HG02981 (cell line): ENCODE results near the gene POP7.
"Not testable (repeated sequence)": the region's sequence is repeated elsewhere in the genome, so short reads cannot be mapped to it uniquely, and the experiment has no call there.

Experiments
- ATAC-seq: cut with Tn5 transposase; IDR thresholded peaks from one replicate; pipeline ENCODE4 v1.9.1; 2021; ENCODE audit warnings: mild to moderate bottlenecking, moderate library complexity; ENCODE audit not compliant: unreplicated experiment

POP7 gene

DNA sequence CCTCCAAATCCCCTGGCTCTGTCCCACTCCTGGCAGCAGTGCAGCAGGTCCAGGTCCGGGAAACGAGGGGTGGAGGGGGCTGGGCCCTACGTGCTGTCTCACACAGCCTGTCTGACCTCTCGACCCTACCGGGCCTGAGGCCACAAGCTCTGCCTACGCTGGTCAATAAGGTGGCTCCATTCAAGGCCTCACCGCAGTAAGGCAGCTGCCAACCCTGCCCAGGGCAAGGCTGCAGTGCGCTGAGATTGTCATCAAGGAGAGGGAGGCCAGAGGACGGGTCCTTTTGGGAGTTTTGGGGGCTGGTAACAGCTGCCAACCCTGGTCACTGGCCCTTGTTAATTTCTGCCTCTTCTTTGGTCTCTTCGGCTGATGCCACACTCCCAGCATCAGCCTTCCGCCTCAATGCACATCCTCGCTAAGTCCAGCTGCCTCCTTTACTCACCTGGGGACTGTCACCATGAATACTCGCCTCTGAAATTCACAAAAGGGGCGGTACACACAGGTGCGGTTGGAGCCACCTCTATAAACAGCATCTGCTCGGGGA is 17.9 kb downstream of the POP7 start:
- ATAC-seq: no peak

DNA sequence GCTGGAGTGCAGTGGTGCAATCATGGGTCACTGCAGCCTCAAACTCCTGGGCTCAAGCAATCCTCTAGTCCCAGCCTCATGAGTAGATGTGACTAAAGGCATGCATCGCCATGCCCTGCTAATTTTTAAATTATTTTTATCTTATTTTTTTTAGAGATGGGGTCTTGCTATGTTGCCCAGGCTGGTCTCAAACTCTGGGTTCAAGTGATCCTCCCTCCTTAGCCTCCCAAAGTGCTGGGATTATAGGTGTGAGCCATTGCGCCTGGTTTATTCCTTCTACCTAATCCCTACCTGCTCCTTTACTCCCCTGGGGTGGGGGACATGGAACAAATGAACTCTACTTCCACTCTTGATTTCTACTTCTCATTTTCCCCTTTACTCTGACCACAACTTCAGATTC is 18.4 kb downstream of the POP7 start:
- ATAC-seq: not testable (repeated sequence)

DNA sequence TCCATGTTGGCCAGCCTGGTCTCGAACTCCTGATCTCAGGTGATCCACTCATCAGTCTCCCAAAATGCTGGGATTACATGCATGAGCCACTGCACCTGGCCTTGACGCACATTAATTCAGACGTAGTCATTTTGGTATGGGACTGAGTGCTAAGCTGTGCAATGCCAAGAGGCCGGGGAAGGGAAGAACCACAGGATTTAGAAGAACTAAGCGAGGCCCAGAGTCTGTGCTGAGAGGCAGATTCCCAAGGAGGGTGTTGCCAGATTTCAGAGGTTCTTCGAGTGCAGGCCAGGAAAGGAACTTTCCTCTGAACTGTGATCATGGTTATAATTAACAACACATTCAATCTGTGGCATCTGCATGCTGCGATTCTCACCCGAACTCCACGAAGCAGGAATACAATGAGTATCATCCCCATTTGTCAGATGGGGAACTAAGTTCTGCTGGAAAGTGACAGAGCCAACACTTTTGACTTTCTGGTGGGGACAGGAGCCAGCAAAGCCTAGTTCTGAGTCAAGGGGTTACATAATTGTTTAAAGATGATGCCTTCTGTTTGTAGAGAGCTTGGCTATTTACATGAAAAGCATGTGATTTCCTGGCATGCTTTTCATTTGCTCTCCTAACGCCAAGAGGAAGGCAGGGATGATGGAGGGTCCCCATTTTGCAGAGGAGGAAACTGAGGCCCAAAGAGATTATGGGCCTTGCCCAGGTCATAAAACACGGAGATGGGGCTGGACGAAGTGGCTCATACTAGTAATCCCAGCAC is 21.3 kb downstream of the POP7 start:
- ATAC-seq: no peak

DNA sequence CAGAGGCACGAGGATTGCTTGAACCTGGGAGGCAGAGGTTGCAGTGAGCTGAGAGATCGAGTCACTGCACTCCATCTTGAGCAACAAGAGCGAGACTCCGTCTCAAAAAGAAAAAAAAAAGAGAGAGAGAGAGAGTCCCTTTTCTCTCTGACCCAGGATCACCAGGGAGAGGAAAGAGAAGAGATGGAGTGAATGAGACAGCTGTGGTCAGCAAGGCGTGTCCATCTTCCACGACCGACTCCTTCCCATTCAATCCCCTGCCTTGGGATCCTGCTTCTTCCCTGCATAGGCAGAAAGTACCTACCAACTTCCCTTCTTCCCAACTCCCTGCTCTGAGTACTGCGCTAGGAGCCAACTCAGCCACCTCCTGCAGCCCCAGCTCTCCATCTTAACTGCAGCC is 22.3 kb downstream of the POP7 start:
- ATAC-seq: no peak

DNA sequence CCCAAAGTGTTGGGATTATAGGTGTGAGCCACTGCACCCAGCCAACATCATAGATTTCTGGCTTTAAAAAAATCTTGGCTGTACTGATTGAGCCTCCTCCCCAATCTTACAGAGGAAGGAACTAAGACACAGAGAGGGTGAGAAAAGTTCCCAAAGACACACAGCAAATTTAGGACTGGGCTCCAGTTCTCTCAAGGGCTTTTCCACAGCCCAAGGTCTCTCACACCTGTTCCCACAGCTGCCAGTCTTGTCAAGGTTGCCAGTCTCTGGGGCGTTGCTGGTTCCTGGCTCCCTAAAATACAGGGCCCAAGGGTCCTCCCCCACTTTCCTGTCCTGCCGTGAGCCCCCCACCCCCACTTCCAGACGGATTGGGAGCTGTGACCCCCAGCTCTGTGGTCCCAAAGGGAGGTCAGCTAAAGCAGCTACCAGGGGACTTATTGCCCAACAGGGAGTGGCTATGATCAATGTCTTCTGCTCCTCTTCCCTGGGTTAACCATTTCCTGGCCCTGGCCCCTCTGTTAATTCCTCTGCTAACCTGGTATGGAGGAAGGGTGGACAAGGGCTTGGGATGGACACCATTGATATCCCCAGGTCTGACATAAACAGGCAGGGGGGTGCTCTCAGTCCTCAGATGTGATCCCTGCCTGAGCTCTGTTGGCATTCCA is 24.3 kb downstream of the POP7 start:
- ATAC-seq: no peak

DNA sequence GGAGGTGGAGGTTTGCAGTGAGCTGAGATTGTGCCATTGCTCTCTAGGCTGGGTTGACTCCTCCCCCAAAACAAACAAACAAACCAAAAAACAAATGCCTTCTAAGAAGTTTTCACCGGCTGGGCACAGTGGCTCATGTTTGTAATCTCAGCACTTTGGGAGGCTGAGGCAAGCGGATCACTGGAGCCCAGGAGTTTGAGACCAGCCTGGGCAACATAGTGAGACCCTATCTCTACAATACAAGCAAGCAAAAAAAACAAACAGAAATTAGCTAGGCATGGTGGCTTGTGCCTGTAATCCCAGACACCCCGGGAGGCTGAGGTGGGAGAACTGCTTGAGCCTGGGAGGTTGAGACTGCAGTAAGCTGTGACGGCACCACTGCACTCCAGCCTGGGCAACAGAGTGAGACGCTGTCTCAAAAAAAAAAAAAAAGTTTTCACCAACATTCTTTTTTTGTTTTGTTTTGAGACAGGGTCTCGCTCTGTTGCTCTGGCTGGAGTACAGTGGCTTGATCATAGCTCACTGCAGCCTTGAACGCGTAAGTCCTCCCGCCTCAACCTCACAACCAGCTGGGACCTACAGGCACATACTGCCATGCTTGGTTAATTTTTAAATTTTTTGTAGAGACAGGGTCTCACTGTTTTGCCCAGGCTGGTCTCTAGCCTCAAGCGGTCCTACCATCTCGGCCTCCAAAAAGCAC is 26.2 kb downstream of the POP7 start:
- no peak for ATAC-seq

DNA sequence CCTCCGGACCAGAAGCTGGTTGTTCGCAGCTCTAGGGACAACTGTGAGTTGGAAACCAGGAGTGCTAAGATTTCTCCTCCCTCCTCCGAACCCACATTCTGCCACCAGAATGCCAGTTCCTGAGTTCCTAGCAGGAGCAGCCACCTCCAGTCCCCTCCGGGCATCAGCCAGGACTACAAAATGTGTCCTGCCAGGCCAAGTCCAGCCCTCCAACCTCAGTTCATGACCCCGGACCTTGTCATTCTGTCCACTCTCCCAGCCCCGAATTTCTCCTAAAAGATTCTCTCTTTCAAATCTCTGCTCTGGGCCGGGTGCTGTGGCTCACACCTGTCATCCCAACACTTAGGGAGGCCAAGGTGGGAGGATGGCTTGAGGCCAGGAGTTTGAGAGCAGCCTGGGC is 29.8 kb downstream of the POP7 start:
- ATAC-seq: no peak

DNA sequence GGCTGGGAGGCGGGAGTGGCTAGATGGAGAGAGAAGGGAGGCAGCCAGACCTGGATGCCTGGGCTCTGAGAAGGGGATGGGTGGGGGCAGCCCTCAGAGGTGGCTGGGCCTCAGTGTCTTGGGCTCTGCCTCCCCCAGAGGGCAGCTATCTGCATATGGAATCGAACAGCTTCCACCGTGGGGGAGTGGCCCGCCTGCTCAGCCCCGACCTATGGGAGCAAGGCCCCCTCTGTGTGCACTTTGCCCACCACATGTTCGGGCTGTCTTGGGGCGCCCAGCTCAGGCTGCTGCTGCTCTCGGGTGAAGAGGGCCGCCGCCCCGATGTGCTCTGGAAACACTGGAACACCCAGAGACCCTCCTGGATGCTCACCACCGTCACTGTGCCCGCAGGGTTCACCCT is 30.8 kb downstream of the POP7 start:
- ATAC-seq: no peak

DNA sequence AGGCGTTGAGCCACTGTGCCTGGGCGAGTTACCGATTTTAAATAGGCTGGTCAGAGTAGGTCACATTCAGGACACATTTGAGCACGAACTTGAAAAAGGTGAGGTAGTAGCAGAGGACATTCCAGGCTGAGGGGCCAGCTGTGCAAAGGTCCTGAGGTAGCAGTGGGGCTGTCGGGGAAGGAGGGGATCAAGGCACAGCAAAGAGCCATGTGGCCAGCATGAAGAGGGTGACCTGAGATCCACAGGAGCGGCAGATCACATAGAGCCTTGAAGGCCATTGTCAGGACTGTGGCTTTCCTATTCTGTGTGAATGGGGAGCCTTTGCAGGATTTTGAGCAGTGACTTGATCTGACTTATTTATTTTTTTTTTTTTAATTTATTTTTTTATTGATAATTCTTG is 34.0 kb downstream of the POP7 start:
- no peak for ATAC-seq

DNA sequence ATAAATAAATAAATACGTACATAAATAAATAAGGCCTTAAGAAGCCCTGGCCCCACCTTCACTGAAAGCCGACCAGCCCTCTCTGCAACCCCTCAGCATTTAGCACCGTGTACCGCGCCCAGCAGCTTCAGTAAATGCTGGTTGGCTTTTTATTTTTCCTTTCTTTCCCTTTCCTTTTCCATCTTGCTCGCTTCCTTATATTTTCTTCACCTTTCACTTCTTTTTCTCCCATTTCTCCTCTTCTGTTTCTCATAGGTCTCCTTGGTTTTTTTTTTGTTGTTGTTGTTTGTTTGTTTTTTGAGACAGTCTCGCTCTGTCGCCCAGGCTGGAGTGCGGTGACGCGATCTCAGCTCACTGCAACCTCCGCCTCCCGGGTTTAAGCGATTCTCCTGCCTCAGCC is 38.7 kb downstream of the POP7 start:
- ATAC-seq: no peak

DNA sequence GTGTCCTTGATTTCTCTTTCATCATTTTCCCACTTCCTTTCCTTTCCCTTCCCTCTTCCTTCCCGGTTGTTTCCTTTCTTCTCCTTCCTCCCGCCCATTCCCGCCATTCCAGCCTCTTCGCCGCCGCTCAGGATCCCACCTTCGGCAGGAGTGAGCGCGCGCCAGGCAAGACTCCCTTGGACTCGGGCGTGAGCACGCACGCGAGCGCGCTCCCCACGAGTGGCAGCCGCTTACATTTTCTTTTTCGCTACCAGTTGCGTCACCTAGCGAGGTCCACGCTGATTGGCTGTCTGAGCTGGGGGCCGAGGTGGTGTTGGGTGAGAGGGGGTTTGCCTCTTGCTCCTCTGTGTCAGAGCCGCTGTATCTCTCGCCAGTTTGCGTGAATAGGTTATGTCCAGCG is 39.3 kb downstream of the POP7 start:
- ATAC-seq: no peak

DNA sequence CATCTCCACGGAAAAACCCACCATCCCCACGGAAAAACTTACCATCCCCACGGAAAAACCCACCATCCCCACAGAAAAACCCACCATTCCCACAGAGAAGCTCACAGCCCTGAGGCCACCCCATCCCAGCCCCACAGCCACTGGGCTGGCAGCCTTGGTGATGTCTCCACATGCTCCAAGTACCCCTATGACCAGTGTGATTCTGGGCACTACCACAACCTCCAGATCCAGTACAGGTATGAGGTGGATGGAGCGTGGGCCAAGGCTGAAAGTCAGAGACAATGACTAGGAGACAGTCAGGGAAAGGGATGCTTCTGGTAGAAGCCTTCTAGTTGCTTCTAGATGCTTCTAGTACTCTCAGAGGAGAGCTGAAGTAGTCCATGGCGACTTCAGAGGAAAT is 47.1 kb downstream of the POP7 start:
- ATAC-seq: no peak

DNA sequence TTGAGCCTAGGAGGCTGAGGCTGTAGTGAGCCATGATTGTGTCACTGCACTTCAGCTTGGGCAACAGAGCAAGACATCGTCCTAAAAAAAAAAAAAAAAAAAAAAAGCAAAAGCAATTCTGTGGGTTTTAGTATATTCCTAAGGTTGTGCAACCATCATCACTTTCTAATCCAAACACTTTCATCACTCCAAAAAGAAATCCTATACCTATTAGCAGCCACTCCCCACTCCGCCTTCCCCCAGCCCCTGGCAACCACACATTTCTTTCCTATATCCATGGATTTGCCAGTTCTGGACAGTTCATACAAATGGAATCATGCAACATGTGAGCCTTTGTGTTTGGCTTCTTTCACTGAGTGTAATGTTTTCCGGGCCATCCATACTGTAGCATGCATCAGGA is 47.8 kb downstream of the POP7 start:
- ATAC-seq: no peak
